Activated CD4-positive, alpha-beta T cell treated with anti-CD3 and anti-CD28 coated beads, Interleukin-2, amount 50 U/mL, for 16 hours (primary cell): ENCODE measurements around the gene SIRPA.

Source experiments
- DNase-seq: peaks from one replicate; pipeline ENCODE4 v3.0.0-alpha.2; 2020

SIRPA gene

DNA sequence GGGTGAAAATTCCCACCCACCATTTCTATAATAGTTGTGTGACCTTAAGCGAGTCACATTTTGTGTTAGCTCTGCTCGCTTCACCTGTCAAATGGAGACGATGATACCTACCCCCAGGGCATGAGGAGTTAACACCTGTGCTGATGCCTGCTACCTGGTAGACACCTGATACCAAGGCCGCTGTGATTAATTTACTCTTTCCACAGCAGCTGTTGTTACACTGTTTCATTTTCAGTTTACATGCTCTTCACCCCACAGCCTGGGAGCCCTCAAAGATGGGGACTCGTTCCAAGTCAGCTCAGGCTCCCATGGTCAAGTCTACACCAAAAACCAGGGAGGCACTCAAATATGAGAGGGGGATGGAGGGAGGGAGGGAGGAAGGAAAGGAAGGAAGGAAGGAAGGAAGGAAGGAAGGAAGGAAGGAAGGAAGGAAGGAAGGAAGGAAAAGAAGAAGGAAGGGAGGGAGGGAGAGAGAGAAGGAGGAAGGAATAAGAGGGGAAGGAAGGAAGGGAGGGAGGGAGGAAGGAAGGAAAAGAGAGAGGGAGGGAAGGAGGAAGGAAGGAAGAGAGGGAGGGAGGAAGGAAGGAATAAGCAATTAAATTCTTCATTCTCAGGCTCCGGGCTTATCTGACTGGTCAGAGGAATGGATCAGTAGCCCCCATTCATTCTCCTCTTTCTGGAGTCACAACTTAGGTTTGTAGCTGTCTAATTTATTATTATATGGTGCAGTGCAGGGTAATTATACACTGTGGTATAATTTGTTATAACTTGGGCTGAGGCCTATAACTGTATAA is 57.7 kb downstream of the SIRPA start:
- no peak for DNase-seq

DNA sequence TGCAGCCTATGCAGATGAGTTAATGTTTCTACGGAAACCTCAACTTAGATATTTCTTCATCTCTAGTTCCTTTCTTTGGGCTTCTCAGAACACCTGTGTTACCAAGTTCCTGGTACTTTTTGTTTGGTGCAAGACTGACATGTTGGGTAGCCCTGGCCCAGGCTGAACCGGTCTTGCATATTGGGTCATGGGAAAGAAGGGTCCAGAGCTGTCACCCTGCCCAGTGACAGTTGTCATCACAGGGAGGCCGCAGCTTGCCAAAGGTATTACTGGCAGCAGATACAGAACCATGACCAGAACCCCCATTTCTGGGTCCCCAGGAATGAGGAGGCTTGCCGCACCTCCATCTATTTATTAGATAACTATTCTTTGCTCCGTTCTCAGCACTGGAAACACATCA is 58.4 kb downstream of the SIRPA start:
- DNase-seq, result no peak

DNA sequence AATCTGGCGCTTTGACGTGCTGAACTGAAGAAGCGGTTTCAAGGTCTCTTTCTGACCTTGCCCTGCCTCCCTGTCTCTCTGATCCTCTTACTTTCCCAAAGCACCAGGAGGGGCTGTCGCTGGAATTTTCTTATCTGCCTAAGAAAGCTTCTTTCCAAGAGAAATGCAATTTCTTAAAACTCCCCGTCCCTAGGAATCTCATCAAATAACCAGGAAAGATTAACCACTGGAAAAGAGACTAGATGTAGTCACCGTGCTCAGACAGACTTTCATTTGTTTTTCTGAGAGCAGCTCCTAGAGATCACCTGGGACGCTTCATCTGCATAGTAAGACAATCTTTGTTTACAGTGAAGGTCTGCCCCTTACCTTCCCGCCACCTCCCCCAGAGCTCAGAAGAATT is 60.0 kb downstream of the SIRPA start:
- DNase-seq, result no peak

DNA sequence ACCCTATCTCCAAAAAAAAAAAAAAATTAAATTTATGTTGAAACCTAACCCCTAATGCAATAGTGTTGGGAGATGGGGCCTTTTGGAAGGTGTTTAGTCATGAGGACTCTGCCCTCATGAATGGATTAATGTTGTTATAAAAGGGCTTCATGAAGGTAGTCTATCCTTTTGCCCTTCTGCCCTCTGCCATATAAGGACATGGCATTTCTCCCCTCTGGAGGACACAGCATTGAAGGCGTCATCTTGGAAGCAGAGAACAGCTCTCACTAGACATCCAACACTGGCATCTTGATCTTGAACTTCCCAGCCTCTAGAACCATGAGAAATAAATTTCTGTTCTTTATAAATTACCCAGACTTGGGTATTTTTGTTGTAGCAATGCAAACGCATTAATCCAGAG is 63.2 kb downstream of the SIRPA start:
- DNase-seq, result no peak

DNA sequence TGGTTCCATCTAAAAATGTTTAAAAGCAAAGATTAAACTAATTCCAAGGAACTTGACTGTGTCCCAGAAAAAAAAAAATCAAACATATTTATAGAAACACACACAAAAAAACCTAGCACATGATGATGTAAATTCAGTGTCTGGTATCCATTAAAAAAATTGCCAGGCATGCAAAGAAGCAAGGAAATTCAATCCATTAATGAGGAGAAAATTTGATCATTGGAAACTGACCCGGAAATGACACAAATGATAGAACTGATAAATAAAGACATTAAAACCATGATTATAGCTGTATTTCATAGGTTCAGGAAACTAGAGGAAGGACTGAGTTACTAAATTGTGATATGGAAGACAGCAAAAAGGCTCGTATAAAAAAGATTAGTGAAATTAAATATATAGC is 63.9 kb downstream of the SIRPA start:
- DNase-seq, result no peak

DNA sequence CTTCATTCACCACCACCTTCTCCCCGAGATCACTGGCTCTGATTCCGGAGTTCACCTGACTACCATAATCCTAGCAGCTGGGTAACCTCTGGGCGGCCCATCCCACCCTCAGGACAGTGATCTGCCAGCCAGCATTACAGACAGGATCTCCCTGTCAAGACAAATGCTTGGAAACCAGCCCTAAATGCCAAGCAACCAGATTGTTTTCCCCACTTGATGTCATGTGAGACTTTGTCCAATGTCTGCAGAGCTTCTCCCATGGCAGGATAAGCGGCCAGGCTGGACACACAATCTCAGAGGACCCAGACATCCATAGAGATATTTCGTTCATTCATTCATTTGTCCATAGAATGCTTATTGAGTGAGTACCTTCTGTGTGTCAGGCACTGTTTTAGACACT is 66.2 kb downstream of the SIRPA start:
- no peak for DNase-seq

DNA sequence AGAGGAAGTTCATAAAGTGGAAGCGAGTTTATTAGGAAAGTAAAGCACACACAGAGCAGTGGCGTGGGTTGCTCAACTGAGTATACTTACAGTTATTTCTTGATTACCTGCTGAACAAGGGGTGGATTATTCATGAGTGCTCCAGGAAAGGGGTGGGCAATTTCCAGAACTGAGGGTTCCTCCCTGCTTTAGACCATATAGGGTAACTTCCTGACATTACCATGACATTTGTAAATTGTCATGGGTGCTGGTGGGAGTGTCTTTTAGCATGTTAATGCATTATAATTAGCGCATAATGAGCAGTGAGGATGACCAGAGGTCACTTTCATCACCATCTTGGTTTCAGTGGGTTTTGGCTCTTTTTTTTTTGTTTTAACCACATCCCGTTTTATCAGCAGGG is 68.9 kb downstream of the SIRPA start:
- no peak for DNase-seq

DNA sequence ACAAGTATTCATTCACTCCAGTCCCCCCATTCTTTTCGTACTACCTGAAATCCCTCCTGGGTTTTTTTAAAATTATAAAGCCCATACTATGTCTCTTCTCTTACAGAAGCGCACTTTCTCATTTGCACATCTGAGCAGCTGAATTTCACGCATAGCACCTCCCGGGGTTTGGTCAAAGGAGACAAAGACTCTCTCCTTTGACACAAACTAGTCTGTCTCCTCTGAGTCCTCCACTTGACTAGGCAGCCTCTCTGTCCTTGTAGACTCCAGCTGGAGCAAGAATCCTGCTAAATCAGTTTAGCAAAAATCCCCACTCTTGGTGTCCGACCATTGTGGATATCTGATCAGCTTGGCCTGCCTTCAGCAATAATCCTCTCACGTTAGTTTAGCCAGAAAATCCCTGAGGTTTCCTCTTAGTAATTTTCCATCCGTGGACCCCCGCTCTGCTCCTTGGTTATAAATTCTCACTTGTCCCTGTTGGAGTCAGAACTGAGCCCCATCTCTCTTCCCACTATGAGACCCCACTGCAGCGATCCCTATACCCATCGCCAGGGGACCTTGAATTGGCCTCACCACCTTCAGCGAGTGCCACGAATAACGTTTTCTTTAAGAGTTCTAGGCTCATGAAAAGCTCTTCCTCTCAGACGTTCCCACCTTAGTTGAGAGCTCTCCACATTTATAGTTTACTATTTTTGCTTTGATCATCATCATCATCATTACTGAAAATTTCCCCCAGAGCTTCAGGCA is 69.6 kb downstream of the SIRPA start:
- no peak for DNase-seq

DNA sequence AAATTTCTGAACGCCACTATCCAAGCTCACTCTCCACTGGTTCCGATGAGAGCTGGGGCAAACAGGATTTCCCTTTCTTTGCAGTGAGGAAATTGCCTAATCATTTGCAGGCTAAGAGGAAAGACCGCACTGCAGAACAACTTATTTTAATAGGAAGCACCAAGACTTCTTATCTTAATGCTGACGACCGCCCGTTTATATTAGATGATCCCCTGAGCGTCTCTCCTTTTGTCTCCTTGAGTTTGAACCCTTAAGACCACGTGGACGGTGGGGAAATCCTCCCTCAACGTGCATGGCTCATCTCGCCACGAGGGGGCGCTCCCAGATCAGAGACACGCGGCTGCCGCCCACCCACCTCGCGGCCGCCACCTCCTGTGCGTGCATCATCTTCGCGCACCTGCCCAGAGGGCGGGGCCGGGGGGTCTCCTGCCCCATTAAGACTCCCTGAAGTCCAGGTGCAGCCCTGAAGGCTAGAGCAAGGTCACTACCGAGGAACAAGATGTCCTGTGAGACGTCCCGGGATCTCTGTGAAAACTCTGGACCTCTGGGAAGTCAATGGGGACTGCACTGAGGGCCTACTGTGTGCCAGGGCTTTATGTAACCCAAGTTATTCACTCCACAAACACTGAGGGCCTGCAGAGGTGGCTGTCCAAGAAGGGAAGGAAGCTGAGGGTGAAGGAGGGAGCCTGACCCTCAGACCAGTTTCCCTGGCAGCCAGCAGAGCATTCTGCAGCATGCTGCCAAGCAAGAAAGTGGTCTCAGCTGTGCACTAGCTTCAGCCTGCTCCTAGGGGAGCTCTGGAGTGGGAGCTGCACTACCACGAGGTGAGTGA is 70.5 kb downstream of the SIRPA start:
- DNase-seq, result peak; percentile 77

DNA sequence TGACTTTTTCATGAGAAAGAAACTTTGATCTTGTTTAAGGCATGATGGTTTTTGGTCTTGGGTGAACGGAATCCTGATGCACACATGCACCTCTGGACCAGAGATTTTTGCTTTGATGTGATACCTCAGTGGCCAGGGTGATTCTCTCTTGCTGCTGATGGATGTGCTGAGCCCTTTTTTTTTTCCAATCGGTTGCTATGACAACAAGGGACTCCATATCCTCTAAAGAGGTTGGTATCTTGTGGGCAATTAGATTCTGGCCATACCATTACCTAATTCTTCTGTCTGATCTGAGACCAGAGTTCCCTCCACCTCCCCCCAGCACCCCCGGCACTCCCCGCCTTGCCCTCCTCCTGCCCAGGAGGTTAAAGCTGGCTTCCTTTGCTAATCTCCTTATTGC is 73.8 kb downstream of the SIRPA start:
- DNase-seq, result no peak

DNA sequence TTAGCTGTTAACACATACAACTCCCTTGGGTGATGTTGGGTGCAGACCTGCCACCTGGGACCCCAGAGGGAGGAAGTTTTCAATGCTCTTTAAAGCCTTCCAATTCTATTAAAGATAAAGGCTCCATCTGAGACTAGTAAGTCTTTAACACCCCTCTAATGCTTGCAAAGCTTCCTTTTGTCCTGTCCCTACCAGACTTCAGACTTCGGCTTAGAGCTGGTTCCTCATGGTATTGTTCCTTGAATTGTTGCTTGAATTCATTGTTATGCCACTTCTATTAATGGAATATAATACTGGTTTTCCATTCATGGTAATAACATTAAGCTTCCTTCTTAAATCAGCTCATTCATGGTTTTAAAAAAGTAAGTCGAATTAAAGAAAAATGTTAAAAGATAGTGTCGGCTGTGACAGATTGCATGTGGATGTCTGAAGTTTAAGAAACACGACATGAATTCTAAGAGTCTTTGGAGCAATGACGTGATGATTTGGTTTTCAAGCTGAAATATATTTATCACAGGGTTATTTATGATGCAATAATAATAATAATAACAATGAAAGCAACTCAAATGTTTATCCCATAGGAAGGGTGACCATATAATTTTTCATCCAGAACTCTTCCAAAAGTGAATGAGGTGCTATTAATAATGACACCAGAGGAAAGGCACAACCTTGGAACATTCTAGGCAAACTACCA is 76.8 kb downstream of the SIRPA start:
- DNase-seq, result no peak

DNA sequence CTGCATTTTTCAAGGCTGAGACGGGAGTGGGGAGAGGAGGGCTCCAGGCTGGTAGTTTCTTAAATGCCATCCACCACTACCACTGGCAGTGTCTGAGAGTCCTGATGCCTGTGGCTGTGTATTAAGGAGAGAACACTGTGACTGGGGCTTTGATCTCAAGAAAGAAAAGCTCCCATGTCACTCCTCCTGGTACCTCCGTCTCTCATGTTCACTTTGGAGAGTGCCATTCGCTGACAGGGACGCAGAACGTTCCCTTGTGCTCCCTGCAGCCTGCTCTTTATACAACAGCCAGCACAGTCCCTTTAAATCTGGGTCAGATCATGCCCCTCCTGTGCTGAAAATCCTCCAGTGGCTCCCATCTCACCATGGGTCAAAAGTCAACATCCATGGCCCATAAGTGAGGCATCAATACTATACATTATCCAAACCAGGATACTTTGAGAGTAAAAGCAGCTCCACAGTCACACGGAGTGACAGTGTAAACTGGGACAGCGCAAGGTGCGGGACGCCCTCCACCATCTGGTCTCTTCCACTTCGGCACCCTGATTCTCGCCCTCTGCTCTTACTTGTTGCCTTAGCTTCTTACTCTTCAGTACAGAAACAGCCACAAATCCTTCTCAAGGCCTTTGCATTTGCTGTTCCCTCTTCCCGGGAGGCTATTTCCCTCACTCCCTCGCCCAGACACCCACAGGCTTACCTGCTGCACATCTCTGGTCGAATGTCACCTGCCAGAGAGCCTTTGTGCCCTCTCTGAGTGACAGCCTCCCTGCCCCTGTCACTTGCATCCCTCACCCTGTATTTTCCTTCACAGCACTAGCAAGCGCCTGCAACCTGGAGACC is 78.6 kb downstream of the SIRPA start:
- no peak for DNase-seq

DNA sequence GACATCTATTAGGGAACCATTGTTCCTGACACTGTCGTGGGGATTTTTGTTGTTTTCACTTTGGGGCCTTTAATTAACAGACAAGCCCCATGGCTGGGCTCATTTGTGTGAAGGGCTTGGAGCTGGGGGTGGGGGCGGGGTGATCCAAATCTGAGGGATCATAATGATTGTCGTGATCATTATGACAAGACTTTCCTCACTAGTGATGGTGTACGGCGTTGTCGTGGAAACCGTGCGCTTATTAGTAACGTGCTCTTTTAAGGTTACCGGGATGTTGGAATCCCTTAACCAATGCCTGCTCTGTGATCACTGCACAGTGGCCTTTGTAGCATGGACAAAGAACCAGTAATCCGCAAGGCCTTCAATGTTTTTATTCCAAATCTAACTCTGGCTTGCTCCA is 80.1 kb downstream of the SIRPA start:
- no peak for DNase-seq

DNA sequence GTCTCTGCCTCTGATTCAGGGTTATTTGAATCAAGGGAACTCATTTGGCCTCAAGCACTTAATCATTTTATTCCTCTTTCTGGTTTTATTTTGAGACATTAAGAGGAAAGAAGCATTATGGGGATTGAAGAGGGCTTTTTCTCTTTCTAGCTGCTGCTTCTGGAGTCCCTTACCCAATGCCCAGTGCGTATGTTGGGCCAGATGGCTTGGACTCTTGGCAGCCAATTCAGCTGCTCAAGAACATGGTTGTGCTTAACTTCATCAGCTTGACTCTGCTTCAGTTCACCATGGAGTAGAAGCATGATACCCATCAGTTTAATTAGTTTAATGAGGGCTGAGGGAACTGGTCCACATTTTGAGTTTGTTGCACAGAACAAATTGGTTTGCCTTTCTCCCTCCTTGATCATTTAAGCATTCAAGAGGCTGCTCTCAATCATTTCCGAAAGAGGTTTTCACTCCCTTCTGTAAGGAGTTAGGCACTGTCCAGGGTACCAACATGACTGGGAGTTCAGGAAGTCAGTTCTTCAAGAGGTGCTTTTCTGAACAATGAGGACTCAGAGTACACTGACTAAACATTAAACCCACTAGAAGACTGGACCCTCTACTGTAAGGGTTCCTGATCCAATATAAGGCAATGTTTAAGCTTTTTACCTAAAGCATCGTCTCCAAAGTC is 84.0 kb downstream of the SIRPA start:
- no peak for DNase-seq

DNA sequence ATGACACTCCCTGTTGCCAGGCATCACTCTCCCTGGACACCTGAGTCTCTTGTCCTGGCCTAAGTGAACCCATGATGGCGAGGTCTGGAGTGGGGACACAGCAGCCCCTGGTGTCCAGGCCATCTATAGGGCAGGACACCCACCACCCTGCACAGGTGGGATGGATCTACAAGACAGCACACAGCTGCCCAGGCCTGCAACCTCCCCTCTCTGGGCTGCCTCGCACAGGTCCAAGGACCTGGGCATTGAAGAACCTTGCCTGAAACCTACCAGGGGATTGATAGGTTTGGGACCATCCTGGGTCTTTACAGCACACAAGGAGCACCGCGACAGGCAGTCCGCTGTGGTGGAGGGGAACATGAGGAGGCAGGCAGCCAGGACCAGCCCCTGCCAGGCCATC is 87.5 kb downstream of the SIRPA start:
- DNase-seq, result no peak

DNA sequence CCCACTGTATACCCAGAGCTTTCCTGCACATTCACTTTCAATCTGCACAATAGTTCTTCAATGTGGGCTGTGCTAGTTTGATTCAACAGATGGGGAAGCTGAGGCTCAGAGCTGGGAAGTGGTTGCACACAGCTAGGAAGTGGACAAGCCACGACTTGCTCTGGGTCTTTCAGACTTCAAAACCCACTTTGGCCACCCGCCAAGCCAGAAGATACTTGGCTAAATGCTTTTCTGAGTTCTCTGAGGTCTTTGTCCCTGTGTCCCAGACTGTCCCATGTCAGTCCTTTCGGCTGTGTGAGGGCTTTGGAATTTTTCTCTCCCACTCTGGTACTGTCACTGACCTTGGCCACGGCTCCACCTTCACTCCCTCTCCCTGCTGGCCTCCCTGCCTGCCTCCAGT is 88.1 kb downstream of the SIRPA start:
- DNase-seq, result no peak

DNA sequence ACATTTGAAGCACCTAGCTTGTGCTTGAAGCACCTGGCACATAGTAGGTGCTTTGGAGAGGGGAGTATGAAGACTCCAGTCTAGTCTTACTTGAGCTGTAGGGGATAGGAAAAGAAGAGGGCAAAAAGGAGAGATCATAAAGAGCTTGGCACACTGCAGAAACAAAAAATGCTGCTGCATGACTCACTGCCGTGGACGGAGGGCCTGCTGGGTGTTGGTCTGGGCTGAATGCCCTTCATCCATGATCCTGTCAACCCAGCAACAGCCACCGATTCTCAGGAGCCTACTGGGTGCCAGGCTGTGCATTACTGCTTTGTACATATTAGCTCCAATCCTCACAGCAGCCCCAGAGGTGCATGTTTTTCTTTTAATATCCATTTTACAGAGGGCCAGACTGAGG is 92.6 kb downstream of the SIRPA start:
- no peak for DNase-seq
